WERI-Rb-1 (cell line): ENCODE data around the gene GDPD3.

Experiments
- DNase-seq: peaks from one replicate; pipeline ENCODE4 v3.0.0-alpha.2; 2020
- H3K27ac ChIP-seq: fragments of 250-450 bp; sonication (Bioruptor Pico); 2 replicates; pipeline ENCODE4 v1.5.1; 2020; ENCODE audit warnings: mild to moderate bottlenecking, moderate library complexity
- H3K27me3 ChIP-seq: fragments of 250-450 bp; sonication (Bioruptor Pico); 2 replicates; pipeline ENCODE4 v1.5.1; 2021; ENCODE audit warnings: mild to moderate bottlenecking, low read depth, moderate library complexity; ENCODE audit not compliant: insufficient read depth, severe bottlenecking
- H3K36me3 ChIP-seq: fragments of 250-450 bp; sonication (Bioruptor Pico); 2 replicates; pipeline ENCODE4 v1.5.1; 2020; ENCODE audit warnings: mild to moderate bottlenecking, moderate library complexity
- H3K4me3 ChIP-seq: 2 replicates; pipeline ENCODE4 v1.5.1; 2011; ENCODE audit warnings: low read depth, mild to moderate bottlenecking, control low read depth, low read length
- H3K9me3 ChIP-seq: fragments of 250-450 bp; sonication (Bioruptor Pico); 2 replicates; pipeline ENCODE4 v1.5.1; 2021; ENCODE audit warnings: mild to moderate bottlenecking, moderate library complexity; ENCODE audit not compliant: severe bottlenecking
- CTCF ChIP-seq: IDR thresholded peaks from 2 replicates; pipeline ENCODE4 v1.5.1; 2011; ENCODE audit warnings: low read depth, mild to moderate bottlenecking, control low read depth, inconsistent platforms, low read length

The GDPD3 gene

GRCh38 chr16:30149250-30149930, 36.1 kb upstream of the GDPD3 start:
- H3K4me3 ChIP-seq, result no peak overlapping the region
- no peak for DNase-seq
- H3K27me3 ChIP-seq, result no peaks in the 10 kb centered on the region
- no peaks in the 10 kb centered on the region for H3K36me3 ChIP-seq
- peaks cover 15% of the 10 kb centered on the region for H3K9me3 ChIP-seq
- H3K27ac ChIP-seq, result no peak overlapping the region
- TF ChIP-seq CTCF, result no peak

GRCh38 chr16:30147843-30148510, 34.6 kb upstream of the GDPD3 start:
- Histone ChIP-seq H3K4me3 (no peak overlapping the region), H3K27ac (no peak overlapping the region), H3K9me3 (peaks cover 15% of the 10 kb centered on the region), H3K27me3 (no peaks in the 10 kb centered on the region), H3K36me3 (no peaks in the 10 kb centered on the region)
- no peak for TF ChIP-seq CTCF
- DNase-seq, result no peak

- no peak for TF ChIP-seq CTCF
- peak overlapping the region; percentile 49 for H3K27ac ChIP-seq
- H3K27me3 ChIP-seq, result no peaks in the 10 kb centered on the region
- H3K9me3 ChIP-seq, result peaks cover 15% of the 10 kb centered on the region
- H3K36me3 ChIP-seq, result no peaks in the 10 kb centered on the region
- no peak overlapping the region for H3K4me3 ChIP-seq
- no peak for DNase-seq
These were observed 32.3 kb upstream of the GDPD3 start for GRCh38 chr16:30145657-30146056.

- no peak overlapping the region for H3K27ac ChIP-seq
- DNase-seq, result no peak
- no peak overlapping the region for H3K4me3 ChIP-seq
- peaks cover 12% of the 10 kb centered on the region for H3K9me3 ChIP-seq
- no peaks in the 10 kb centered on the region for H3K36me3 ChIP-seq
- TF ChIP-seq CTCF, result no peak
- no peaks in the 10 kb centered on the region for H3K27me3 ChIP-seq
These were observed 31.6 kb upstream of the GDPD3 start for GRCh38 chr16:30144917-30145316.

- TF ChIP-seq CTCF, result no peak
These were observed 30.7 kb upstream of the GDPD3 start for GRCh38 chr16:30144017-30144416.

More at GRCh38 chr16:30144017-30144416, 30.7 kb upstream of the GDPD3 start:
- no peak overlapping the region for H3K27ac ChIP-seq
- H3K36me3 ChIP-seq, result no peaks in the 10 kb centered on the region
- H3K4me3 ChIP-seq, result no peak overlapping the region
- H3K27me3 ChIP-seq, result no peaks in the 10 kb centered on the region
- peaks cover 3% of the 10 kb centered on the region for H3K9me3 ChIP-seq
- no peak for DNase-seq
